Endodermal cell (in vitro differentiated cells): Measurements from ENCODE around the gene UBE3C. TPM values are rescaled to one million over a fixed set of nuclear protein-coding genes. Genes with fewer than 3 reads are reported as not detected.

Experiments
- DNase-seq: peaks from one replicate; pipeline ENCODE4 v3.0.0-alpha.2; 2017
- H3K27ac ChIP-seq: 2 replicates; pipeline ENCODE4 v1.5.1; 2013; ENCODE audit warnings: mild to moderate bottlenecking, low read depth, low read length, moderate library complexity
- H3K27me3 ChIP-seq: 2 replicates; pipeline ENCODE4 v1.6.1; 2013; ENCODE audit warnings: mild to moderate bottlenecking, low read length, moderate library complexity; ENCODE audit not compliant: insufficient read depth, control insufficient read depth, poor library complexity, severe bottlenecking
- H3K36me3 ChIP-seq: 2 replicates; pipeline ENCODE4 v1.7.0; 2013; ENCODE audit warnings: mild to moderate bottlenecking, low read length, moderate library complexity; ENCODE audit not compliant: control insufficient read depth, insufficient read depth
- H3K4me1 ChIP-seq: one replicate; pipeline ENCODE4 v1.7.0; 2013; ENCODE audit warnings: low read length; ENCODE audit not compliant: control insufficient read depth, insufficient read depth
- H3K4me3 ChIP-seq: 2 replicates; pipeline ENCODE4 v1.5.1; 2013; ENCODE audit warnings: mild to moderate bottlenecking, low read length, moderate library complexity
- H3K9ac ChIP-seq: 2 replicates; pipeline ENCODE4 v1.6.1; 2013; ENCODE audit warnings: mild to moderate bottlenecking, low read length, moderate library complexity; ENCODE audit not compliant: poor library complexity, severe bottlenecking; ENCODE audit errors: extremely low read depth
- H3K9me3 ChIP-seq: 2 replicates; pipeline ENCODE4 v1.6.1; 2013; ENCODE audit warnings: mild to moderate bottlenecking, low read length, moderate library complexity; ENCODE audit not compliant: control insufficient read depth
- H3K27ac Mint-ChIP-seq: 2 replicates; pipeline ENCODE4 v1.8.0; 2020; ENCODE audit warnings: mixed read lengths
- H3K27me3 Mint-ChIP-seq: 2 replicates; pipeline ENCODE4 v1.8.0; 2021; ENCODE audit warnings: mild to moderate bottlenecking, mixed read lengths; ENCODE audit not compliant: insufficient read depth
- H3K36me3 Mint-ChIP-seq: 2 replicates; pipeline ENCODE4 v1.8.0; 2020; ENCODE audit warnings: low read depth, mixed read lengths
- H3K4me1 Mint-ChIP-seq: 2 replicates; pipeline ENCODE4 v1.8.0; 2020; ENCODE audit warnings: mixed read lengths
- H3K4me3 Mint-ChIP-seq: 2 replicates; pipeline ENCODE4 v1.8.0; 2020; ENCODE audit warnings: mild to moderate bottlenecking, moderate library complexity, mixed read lengths
- H3K9me3 Mint-ChIP-seq: 2 replicates; pipeline ENCODE4 v1.8.0; 2020; ENCODE audit warnings: mild to moderate bottlenecking, mixed read lengths
- CTCF ChIP-seq: fragments of 200-600 bp; sonication (generic); conservative IDR thresholded peaks from 2 replicates; pipeline ENCODE4 v1.5.0; 2021; ENCODE audit warnings: antibody characterized with exemption, mild to moderate bottlenecking
- WGBS, 2 experiments: methylation state at CpG; one replicate each; pipeline versions ENCODE4 v1.1.5 to v1.1.7; 2013; ENCODE audit warnings: missing lambda C conversion rate in 2 of 2, mixed read lengths in 1 of 2; ENCODE audit not compliant: insufficient coverage in 1 of 2, insufficient read length in 1 of 2; 5-methylcytosine and 5-hydroxymethylcytosine counted together
- total RNA-seq, 2 donors: library from RNA; stranded (reverse); fragmentation: NEBNext Ultra II Directional in 1 of 2; extraction: Animal tissue kit (Norgen Biotek cat#: 25700) in 1 of 2; gene quantifications; 2 replicates in 1 of 2; 3 replicates in 1 of 2; pipeline ENCODE4 v1.2.1, GENCODE V29; 2021

Gene UBE3C
- total RNA-seq, 2 donors from 2014 or later, result 53.4 to 55.9 TPM

- Histone ChIP-seq H3K9ac (no peak overlapping the region), H3K27me3 (no peaks in the 10 kb centered on the region), H3K36me3 (peaks cover 60% of the 10 kb centered on the region), H3K9me3 (no peaks in the 10 kb centered on the region), H3K4me3 (no peak overlapping the region), H3K27ac (no peak overlapping the region), H3K4me1 (no peaks in the 10 kb centered on the region)
- Mint-ChIP-seq H3K36me3 (peaks cover 41% of the 10 kb centered on the region), H3K4me3 (no peak overlapping the region), H3K27me3 (no peaks in the 10 kb centered on the region), H3K4me1 (no peaks in the 10 kb centered on the region), H3K9me3 (no peaks in the 10 kb centered on the region), H3K27ac (no peak overlapping the region)
- DNase-seq, result no peak
- WGBS, 2 experiments, result 97 to 98% methylated on average over 5 of the region's 5 CpGs
- TF ChIP-seq CTCF, result no peak
These were observed 72.0 kb downstream of the UBE3C start for GRCh38 chr7:157210682-157211081.

GRCh38 chr7:157211690-157212089 is 73.0 kb downstream of the UBE3C start:
- Mint-ChIP-seq H3K9me3 (no peaks in the 10 kb centered on the region), H3K4me3 (no peak overlapping the region), H3K4me1 (no peaks in the 10 kb centered on the region), H3K27me3 (no peaks in the 10 kb centered on the region), H3K36me3 (peaks cover 47% of the 10 kb centered on the region), H3K27ac (no peak overlapping the region)
- WGBS, 2 experiments, result 93 to 100% methylated on average over 1 to 5 of the region's 5 CpGs
- H3K9ac ChIP-seq, result no peak overlapping the region
- H3K36me3 ChIP-seq, result peaks cover 62% of the 10 kb centered on the region
- no peak overlapping the region for H3K4me3 ChIP-seq
- DNase-seq, result no peak
- no peaks in the 10 kb centered on the region for H3K9me3 ChIP-seq
- H3K27me3 ChIP-seq, result no peaks in the 10 kb centered on the region
- no peaks in the 10 kb centered on the region for H3K4me1 ChIP-seq
- TF ChIP-seq CTCF, result no peak
- H3K27ac ChIP-seq, result no peak overlapping the region

GRCh38 chr7:157219154-157219553 is 80.4 kb downstream of the UBE3C start:
- H3K4me1 ChIP-seq, result no peaks in the 10 kb centered on the region
- no peak overlapping the region for H3K4me3 ChIP-seq
- peaks cover 68% of the 10 kb centered on the region for H3K36me3 Mint-ChIP-seq
- WGBS, 2 experiments, result 92% methylated on average over 5 of the region's 5 CpGs; no CpG with 5 or more reads in 1 of the 2 experiments
- no peak overlapping the region for H3K9ac ChIP-seq
- no peak for TF ChIP-seq CTCF
- DNase-seq, result no peak
- H3K27ac ChIP-seq, result no peak overlapping the region
- H3K9me3 Mint-ChIP-seq, result no peaks in the 10 kb centered on the region
- H3K27me3 ChIP-seq, result no peaks in the 10 kb centered on the region
- H3K4me3 Mint-ChIP-seq, result no peak overlapping the region
- H3K9me3 ChIP-seq, result no peaks in the 10 kb centered on the region
- no peaks in the 10 kb centered on the region for H3K27me3 Mint-ChIP-seq
- H3K36me3 ChIP-seq, result peaks cover 75% of the 10 kb centered on the region
- H3K27ac Mint-ChIP-seq, result no peak overlapping the region
- H3K4me1 Mint-ChIP-seq, result no peaks in the 10 kb centered on the region
